HT-29 (cell line): ENCODE results near the gene CFAP107. TPM values are rescaled to one million over a fixed set of nuclear protein-coding genes. Genes with fewer than 3 reads are reported as not detected.

ENCODE experiments used
- DNase-seq: peaks from one replicate; pipeline ENCODE4 v3.0.0-alpha.2; 2015; ENCODE audit warnings: low spot score
- total RNA-seq: library from RNA; depleted of rRNA; stranded (reverse); fragments of >200 nt; shearing (Covaris generic); gene quantifications from 2 replicates; pipeline ENCODE4 v1.2.3, GENCODE V29; 2014

The CFAP107 gene
- total RNA-seq, 1 experiment from 2014 or later, result not detected

DNA sequence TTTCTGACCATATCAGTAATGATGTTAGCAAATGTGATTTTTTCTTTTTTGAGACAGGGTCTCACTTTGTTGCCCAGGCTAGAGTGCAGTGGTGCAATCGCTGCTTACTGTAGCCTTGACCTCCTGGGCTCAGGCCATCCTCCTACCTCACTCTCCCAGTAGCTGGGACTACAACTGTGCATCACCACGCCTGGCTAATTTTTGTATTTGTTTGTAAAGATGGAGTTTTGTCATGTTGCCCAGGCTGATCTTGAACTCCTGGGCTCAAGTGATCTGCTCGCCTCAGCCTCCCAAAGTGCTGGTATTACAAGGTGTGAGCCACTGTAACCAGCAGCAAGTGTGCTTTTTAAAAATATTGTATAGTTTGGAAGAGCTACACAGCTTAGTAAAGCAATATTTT is 4.1 kb upstream of the CFAP107 start:
- no peak for DNase-seq

DNA sequence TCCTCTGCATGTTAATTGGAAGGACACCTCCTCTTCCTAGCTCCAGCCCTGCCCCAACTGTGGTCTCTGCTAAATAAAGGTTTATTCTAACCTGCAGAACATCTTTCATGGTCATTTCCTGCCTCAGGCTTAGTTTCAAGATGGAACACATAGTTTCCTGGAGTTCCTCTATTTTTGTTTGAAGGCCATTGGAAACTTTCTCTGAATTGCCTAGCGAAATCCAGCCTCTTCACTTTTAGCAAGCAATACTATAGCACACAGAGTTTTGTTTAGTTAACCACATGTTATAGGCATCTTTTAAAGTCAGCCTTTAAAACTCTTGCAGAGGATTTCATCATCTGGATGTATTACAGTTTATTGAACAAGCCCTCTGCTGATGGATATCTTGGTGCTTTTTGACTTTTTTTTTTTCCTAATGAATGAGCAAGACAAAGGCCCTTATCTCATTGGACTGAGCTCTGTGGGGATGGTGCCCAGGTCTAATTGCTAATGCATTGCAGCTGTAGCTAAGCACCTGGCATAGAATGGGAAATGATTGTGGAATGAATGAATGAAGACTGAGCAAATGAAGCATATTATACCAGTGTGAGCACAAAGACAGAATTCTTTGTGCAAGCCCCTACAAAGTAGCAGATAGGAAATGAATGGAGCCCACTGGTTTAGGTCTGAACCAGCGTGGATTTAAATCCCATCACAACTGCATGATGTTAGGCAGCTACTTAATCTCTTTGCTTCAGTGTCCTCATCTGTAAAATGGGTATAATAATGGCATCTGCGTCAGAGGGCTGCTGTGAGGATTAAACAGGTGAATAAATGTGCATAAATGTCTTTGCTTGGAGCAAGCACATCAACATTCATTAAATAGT is 641 bp upstream of the CFAP107 start:
- DNase-seq, result no peak

DNA sequence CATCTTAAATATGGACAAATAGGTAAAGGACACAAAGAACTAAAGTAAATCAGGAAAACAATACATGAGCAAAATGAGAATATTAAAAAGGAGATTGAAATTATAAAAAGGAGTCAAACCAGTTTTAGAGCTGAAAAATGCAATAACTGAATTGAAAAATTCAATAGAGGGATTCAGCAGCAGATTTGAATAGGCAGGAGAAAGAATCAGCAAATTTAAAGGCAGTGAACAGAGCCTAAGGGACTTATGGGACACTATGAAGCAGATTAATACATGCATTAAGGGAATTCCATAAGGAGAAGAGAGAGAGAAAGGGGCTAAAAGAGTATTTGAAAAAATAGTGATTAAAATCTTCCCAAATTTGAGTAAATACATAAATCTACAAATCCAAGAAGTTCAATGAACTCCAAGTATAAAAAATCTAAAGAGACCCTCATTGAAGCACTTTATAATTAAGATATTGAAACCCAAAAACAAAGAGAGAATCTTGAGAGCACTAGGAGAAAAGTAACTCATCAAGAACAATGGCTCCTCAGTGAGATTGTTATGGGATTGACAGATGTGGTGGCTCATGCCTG is 2.9 kb downstream of the CFAP107 start:
- no peak for DNase-seq

DNA sequence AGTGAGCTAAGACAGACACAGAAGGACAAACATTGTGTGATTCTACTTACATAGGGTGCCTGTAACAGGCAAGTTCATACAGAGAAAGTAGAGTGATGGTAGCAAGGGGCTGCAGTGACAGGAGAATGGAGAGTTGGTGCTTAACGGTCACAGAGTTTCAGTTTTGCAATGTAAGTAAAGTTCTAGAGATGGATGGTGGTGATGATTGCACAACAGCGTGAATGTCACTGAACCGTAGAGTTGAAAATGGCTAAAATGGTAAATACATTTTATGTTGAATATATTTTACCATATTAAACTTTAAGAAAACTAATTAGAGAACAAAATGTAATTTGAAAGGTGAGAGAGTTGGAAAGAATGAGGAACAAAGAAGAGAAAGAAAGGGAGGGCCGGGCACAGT is 8.7 kb downstream of the CFAP107 start:
- DNase-seq, result no peak

DNA sequence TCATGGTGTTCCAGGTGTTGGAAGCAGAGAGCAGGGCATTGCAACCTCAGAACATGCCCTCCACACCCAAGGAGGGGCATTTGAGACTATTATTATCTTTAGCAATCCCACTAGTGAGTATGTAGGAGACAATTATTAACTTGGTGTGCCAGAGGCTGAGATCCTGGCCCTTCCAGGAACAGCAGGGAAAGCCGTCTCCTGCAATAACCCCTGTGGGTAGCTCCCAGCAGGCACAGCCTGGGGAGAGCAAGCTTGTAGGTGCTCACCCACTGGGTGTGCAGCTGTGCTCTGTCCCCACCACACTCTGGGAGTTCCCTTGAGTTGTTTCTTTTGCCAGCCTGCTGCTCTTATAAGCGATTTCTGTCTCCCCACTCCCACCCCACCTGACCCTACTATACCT is 10.3 kb downstream of the CFAP107 start:
- DNase-seq, result no peak

DNA sequence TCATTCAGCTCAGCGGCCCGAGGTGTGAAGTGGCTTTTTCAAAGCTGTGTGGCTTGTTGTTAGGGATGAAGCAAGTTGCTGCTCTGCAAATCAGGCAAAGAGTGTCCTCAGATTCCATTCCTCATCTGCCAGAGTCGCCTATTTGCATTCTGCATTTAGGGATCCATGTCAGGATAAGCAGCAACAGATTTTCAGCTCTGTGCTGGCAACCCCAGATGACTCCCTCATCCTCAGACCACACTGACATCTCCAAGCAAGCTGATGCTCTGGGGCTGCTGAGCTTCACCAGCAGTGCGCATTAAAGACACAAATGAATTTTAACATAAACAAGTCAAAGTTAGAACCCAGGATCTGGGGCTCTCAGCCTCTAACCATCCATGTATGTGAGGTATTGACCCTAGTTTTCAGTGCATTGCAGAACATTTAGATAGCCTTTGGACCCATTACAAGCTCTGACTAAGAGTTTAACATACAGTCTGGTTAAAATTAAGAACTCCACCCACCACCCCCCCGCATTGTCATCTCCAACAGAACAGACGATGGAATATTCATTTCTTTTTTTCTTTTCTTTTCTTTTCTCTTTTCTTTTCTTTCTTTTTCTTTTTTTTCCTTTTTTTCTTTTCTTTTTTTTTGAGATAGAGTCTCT is 10.9 kb downstream of the CFAP107 start:
- DNase-seq, result no peak

DNA sequence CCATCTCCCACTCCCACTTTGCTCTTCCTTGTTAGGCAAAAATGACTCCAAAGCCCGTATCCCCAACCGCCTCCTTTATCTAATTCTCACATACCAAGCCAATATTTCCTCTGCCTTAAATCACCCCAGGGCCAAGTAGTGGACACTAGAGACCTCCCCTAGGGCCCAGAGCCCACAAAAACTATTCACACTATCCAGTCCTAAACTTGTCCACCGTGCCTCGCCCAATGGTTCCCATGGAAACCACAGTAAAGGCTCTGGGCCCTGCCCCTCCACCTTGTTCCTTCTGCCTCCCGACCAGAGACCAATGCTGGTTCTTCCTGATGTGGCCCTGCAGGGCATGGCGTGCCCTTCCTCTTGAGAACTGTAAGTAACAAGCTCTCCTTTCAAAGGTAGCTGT is 11.8 kb downstream of the CFAP107 start:
- no peak for DNase-seq

DNA sequence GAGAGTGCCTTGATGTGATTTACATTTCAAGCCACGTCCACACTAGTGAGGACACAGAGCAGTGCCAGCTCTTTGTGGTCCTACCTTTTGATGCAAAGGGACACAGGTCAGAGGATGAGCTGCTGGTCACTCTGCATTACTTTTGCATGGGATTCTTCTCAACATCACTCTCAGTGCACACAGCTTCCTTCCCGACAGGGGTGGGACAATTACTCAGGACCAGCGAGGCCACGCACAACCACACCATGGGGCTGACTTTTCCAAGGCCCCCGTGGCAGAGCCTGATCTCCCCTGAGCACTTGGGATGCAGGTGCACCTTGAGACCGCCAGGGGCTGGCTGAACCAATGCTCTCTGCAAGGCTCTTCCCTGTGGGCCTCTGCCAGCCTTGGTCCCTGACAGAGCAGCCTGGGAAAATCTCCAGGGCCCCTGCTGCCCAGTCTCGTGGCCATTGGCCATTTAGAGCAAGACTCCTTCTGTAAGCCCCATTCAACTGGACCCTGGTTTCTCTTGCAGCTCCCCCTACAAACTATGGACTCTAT is 14.3 kb downstream of the CFAP107 start:
- peak; percentile 29 for DNase-seq

DNA sequence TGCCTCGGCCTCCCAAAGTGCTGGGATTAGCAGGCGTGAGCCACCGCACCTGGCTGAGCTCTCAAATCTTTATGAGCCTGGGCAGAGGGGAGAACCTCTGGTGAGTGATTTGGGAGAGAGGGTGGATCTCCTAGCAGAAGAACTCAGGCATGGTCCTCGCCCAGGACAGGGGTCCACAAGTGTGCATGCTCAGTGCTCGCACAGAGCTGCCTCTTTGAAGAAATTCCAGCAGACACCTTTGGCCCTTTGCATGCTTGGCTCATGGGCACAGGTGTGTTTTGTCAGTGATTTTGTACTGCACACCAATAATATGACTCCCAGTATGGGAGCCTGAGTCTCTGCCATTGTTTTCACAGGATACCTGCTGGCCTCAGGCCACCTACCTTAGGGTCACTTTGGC is 15.8 kb downstream of the CFAP107 start:
- DNase-seq, result no peak

DNA sequence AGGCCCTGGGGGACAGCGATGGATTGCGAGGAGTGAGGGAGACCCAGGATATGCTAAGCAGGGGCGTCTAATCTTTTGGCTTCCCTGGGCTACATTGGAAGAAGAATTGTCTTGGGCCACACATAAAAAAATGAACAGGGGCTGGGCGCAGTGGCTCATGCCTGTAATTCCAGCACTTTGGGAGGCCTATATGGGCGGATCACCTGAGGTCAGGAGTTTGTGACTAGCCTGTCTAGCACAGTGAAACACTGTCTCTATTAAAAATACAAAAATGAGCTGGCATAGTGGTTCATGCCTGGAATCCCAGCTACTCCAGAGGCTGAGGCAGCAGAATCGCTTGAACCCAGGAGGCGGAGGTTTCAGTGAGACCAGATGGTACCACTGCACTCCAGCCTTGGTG is 16.8 kb downstream of the CFAP107 start:
- DNase-seq, result no peak

DNA sequence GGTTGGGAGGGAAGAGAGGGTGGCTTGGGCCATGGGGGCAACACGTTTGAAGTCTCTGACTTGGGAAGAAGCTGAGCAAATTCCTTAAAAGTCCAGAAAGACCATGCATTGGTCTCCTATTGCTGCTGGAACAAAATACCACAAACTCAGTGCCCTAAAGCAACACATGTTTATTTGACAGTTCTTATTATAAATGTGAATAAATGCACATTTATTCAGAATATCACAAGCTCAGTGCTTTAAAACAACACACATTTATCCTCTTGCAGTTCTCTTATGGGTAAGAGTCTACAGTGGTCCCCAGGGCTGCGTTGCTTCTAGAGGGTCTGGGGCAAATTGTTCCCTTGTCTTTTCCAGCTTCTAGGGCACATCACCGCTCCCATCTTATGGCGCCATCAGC is 17.5 kb downstream of the CFAP107 start:
- no peak for DNase-seq

DNA sequence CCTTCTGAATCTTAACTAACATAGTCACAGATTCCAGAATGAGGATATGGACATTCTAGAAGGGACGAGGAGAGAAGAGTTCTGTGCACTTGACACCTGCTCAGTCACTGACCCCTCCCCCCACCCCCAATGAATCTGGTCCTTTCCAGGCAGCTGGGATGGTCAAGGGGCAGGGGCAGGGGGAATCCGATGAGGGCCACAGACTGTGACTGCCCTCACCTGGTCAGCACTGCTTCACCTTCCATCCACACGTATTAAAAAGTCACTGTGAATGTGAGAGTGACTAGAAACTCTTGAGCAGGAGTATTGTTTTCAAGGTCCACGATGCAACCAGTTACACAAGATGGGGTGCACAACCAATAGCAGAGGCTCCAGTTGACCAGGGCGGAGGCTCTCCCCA is 18.0 kb downstream of the CFAP107 start:
- DNase-seq, result no peak

DNA sequence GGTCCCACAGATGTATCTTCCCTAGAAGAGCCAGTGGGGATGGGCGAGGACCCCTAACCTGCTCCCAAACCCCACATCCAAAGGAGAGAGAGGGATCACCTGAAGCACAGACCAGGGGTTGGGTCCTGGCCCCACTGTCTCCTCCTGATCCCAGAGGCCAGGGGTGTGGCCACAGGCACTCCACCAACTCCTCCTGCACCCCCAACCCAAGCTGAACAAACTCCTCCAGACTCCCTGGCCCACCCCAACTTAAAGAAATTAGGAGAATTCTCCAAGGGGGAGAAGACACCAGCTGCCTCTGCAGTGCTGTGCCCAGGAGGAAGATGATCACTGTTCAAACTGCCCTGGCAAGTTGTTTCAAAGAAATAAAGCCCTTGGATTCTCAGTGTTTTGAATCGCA is 23.0 kb downstream of the CFAP107 start:
- DNase-seq, result no peak

DNA sequence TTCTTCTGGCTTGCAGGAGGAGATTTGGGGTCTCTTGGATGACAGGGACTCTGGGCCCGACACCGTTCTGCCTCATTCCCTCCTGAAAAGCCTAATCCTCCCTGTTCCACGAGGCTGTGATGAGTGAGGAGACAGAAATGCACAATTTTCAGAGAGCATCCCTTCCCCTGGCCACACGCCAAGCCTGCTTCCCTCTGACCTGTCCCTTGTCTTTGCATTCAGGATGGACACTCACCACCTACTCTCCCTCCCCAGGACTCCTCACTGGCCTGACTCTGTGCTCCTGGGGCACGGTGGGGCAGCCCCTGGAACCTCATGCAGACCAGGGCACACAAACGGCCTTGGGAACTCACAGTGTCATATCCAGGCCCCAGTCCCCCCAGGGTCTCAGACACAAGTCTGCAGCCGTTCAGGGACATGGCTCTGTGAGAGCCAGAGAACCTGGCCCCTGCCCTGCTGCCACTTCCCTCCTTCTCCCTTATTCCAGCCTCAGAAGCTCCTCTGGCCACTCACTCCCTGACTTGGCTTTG is 24.0 kb downstream of the CFAP107 start:
- DNase-seq, result no peak

DNA sequence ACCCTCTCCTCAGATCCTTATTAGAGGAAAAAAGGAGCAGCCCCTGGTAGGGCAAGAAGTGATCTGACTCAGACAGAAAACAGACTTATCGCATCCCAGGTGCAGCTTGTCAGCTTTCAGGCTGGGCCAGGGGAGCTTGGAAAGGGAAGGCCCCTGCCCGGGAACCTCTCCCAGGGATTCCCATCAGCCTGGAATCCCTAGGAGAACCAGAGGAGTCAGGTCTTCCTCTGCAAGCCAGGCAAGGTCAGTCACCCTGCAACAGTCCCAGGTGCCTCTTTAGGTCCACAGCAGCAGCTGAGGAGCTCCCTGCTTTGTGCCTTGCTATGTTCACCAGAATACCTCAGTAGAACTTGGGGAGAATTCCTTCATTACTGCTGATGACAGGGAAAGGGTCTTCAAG is 24.6 kb downstream of the CFAP107 start:
- DNase-seq, result no peak

DNA sequence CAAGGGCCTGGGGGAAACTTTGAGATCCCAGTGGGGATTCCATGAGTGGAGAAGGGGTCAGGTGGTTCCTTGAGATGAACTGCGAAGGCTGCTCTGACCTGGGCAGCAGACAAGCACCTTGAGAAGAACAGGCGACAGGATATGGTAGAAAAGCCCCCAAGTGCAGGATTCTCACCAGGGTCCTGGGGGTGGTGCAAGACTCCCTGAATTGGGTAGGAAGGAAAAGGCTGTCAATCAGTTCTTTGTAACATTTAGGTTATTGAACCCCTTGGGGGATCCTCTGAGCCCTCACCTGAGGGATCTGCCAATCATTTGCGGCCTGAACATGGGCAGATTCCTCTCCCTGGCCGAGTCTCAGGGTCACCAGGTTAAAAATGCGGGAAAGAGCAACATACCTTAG is 25.2 kb downstream of the CFAP107 start:
- no peak for DNase-seq

DNA sequence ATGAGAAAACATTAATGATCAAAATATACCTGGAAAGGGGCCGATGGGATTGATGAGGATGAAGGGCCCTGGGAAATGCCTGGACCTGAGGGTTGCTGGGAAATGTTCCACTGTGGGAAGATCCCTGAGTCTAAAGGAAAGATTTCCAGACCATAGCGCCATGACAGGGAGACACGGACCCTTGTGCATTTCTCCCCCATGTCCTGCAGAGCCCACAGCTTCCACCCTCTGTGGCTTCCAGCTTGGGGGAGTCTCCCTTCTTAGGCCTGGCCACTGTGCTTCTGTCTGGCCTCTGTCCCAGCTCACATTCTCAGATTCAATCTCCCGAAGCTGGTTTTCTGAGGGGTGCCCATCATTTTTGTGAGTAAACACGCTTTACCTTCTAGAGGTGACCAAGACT is 26.5 kb downstream of the CFAP107 start:
- DNase-seq, result no peak

DNA sequence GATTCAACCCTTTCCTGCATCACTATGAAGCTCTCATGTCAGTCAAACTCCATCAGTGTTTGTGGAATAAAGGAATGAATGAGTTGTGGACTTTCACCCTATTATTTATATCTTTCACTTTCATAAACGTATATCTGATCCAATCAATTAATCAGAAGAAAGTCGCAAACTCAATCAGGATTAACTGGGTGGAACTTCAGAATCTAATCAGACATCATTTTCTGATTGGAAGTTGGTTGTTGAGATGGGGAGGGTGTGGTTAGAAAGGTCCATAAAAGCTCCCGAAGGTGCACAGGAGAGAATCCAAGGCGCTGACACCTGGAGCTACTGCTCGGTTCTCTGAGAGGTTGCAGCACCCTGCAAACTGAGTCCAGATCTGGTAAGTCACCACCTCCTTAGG is 27.4 kb downstream of the CFAP107 start, which contains the start of gene PRAMEF12:
TSS of gene PRAMEF12 (plus strand) at position 301 of the 400 bp plus-strand sequence. CDS start 1,130 bp downstream, outside the sequence.
- no peak for DNase-seq

DNA sequence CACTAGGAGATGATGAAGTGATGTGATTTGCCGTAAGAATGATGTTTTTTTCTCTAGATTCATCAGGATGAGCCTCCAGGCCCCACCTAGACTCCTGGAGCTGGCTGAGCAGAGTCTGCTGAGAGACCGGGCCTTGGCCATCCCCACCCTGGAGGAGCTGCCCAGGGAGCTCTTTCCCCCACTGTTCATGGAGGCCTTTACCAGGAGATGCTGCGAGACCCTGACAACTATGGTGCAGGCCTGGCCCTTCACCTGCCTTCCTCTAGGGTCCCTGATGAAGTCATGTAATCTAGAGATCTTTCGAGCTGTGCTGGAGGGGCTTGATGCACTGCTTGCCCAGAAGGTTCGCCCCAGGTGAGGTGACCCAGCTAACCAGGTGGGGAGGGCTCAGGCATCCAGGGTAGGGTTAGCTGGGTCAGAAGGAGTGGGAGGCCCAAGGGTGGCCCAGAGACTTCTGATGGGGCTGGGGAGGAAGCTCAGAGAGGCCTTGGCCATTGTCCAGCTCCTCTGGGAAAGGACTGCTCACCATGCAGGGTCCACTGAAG is 28.9 kb downstream of the CFAP107 start:
- no peak for DNase-seq

DNA sequence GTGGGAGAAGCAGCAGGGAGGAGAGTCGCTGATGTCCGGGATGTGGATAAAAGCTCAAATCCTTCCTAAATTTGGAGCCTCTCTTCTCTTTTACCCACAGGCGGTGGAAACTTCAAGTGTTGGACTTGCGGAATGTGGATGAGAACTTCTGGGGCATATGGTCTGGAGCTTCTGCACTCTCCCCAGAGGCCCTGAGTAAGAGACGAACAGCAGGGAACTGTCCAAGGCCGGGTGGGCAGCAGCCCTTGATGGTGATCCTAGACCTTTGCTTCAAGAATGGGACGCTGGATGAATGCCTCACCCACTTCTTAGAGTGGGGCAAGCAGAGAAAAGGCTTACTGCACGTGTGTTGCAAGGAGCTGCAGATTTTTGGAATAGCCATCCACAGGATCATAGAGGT is 29.4 kb downstream of the CFAP107 start:
- no peak for DNase-seq

DNA sequence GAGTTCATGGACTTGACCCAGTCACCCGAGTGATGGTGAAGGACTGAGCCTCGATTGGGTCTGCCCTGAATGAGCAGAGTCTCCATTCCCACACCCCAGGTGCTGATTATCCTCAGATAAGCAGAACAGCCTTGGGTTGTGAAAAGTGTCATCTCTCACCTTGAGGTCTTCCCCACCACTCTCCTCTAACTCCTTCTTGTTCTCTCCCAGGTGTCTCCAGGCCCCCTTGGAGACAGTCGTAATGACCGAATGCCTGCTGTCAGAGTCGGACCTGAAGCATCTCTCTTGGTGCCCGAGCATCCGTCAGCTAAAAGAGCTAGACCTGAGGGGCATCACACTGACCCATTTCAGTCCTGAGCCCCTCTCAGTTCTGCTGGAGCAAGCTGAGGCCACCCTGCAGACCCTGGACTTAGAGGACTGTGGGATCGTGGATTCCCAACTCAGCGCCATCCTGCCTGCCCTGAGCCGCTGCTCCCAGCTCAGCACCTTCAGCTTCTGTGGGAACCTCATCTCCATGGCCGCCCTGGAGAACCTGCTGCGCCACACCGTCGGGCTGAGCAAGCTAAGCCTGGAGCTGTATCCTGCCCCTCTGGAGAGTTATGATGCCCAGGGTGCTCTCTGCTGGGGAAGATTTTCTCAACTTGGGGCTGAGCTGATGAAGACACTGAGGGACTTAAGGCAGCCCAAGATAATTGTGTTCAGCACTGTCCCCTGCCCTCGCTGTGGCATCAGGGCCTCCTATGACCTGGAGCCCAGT is 31.0 kb downstream of the CFAP107 start:
- DNase-seq, result no peak
